ENCODE results near the gene RFX2.

Gene RFX2

DNA sequence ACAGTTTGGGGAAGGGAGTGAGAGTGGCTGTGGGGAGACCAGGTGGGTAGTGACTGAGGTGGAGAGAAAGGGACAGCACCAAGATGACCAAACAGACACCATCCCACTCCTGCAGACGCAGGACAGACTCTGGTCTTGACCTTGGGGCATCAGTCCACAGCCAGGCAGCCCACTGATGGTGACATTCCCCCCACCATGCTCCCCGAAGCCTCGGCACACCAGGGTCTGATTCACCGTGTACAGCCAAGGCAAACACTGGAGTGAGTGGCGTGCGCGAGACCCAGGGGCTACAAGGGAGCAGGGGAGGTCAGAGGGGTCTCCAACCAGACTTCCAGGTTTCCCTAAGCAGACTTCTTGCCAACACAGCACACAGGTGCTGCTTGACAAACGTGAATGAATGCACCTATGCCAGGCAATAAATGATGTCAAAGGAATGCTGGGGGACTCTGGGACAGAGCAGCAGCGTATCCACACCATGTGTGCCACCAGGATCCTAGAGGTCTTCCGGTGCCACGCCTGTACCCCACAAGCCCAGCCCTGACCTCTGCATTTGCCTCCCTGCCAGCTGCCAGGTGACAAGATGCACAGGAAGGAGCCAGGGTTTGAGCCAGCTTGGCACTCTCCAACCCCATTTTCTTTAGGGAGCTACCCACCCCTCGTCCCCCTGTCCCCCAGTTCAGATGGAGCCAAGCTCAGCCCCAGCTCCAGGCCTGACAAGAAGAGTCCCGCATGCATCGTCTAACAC lies 150.9 kb downstream of the RFX2 start:
- H3K79me2 ChIP-seq (ENCODE audit: insufficient read depth, low read length), result peaks cover 99% of the 10 kb centered on the region
- TF ChIP-seq CTCF (conservative IDR thresholded peaks at IDR 0.05; ENCODE audit: low read length) (no peak), EZH2phosphoT487 (IDR thresholded peaks at IDR 0.05; ENCODE audit: borderline replicate concordance) (no peak)
- no peaks in the 10 kb centered on the region for H3K36me3 ChIP-seq (ENCODE audit: insufficient read depth, low read length)
- H3K4me3 ChIP-seq (ENCODE audit: low read length, poor library complexity, severe bottlenecking), result no peak overlapping the region
- H4K20me1 ChIP-seq (ENCODE audit: insufficient read depth, low read length, poor library complexity, severe bottlenecking), result peaks cover 89% of the 10 kb centered on the region
- H3K27me3 ChIP-seq (ENCODE audit: insufficient read depth, low read length, poor library complexity, severe bottlenecking), result no peaks in the 10 kb centered on the region
- H2AFZ ChIP-seq (ENCODE audit: low read length), result no peak overlapping the region
- no peaks in the 10 kb centered on the region for H3F3A ChIP-seq (ENCODE audit: low read depth)
- no peaks in the 10 kb centered on the region for H3K9me2 ChIP-seq (replicated peaks; ENCODE audit: low read depth, low read length)
- H3K9me3 ChIP-seq (ENCODE audit: insufficient read depth, low read depth, low read length), result no peaks in the 10 kb centered on the region
- H3K4me2 ChIP-seq (ENCODE audit: low read depth, low read length, poor library complexity, severe bottlenecking), result no peak overlapping the region
- peaks cover 14% of the 10 kb centered on the region for H3K4me1 ChIP-seq (ENCODE audit: insufficient read depth, low read length, poor library complexity, severe bottlenecking)
- no peak overlapping the region for H3K9ac ChIP-seq (ENCODE audit: low read depth, low read length, poor library complexity, severe bottlenecking)

GRCh38 chr19:5958851-5959122 lies 151.5 kb downstream of the RFX2 start:
- Histone ChIP-seq H3K79me2 (ENCODE audit: insufficient read depth, low read length) (peaks cover 99% of the 10 kb centered on the region), H2AFZ (ENCODE audit: low read length) (no peak overlapping the region), H3K4me1 (ENCODE audit: insufficient read depth, low read length, poor library complexity, severe bottlenecking) (peaks cover 21% of the 10 kb centered on the region), H3K9me2 (replicated peaks; ENCODE audit: low read depth, low read length) (no peaks in the 10 kb centered on the region), H3K4me3 (ENCODE audit: low read length, poor library complexity, severe bottlenecking) (no peak overlapping the region), H3K9ac (ENCODE audit: low read depth, low read length, poor library complexity, severe bottlenecking) (no peak overlapping the region), H3K27me3 (ENCODE audit: insufficient read depth, low read length, poor library complexity, severe bottlenecking) (no peaks in the 10 kb centered on the region), H4K20me1 (ENCODE audit: insufficient read depth, low read length, poor library complexity, severe bottlenecking) (peaks cover 89% of the 10 kb centered on the region), H3K9me3 (ENCODE audit: insufficient read depth, low read depth, low read length) (no peaks in the 10 kb centered on the region), H3K36me3 (ENCODE audit: insufficient read depth, low read length) (no peaks in the 10 kb centered on the region), H3K4me2 (ENCODE audit: low read depth, low read length, poor library complexity, severe bottlenecking) (no peak overlapping the region), H3F3A (ENCODE audit: low read depth) (no peaks in the 10 kb centered on the region)
- TF ChIP-seq CTCF (conservative IDR thresholded peaks at IDR 0.05; ENCODE audit: low read length), result no peak

DNA sequence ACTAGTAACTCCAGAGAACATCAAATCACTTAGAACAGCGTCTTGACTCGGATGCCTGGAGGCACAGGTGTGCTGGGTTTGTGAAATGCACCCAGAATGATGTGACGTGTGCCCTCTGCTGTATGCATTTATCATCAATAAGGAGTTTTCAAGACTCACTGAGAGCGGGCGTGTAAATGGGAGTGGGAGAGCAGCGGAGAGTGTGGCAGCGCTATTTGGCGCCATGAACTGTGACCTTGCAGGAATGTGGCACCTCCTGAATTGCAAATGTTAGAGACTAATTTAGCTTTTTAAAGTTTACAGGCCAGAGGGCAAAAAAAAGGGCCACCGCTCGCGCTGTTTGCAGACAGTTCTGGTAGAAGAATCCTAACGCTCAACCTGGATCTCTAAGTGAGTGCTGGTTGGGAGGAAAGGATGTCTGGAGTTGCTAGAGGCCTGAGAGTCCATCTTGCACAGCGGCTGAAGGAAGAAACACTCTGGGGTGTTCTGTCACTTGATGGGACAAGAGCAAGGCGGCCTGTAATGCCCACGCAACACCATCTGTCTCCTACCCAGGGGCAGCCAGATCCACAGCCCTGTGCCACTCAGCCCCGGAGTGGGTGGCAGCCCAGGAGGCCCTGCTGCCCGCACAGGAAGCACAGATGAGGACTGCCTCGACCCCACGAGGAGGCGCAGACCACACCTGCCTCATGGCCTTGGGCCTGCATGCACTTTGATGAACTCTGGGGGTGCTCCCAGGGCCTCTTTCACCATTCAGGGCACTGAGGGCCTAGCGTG lies 152.0 kb downstream of the RFX2 start:
- no peak overlapping the region for H3K9ac ChIP-seq (ENCODE audit: low read depth, low read length, poor library complexity, severe bottlenecking)
- no peak overlapping the region for H3K4me2 ChIP-seq (ENCODE audit: low read depth, low read length, poor library complexity, severe bottlenecking)
- TF ChIP-seq CTCF (conservative IDR thresholded peaks at IDR 0.05; ENCODE audit: low read length) (no peak), EZH2phosphoT487 (IDR thresholded peaks at IDR 0.05; ENCODE audit: borderline replicate concordance) (no peak)
- no peak overlapping the region for H2AFZ ChIP-seq (ENCODE audit: low read length)
- H3K9me3 ChIP-seq (ENCODE audit: insufficient read depth, low read depth, low read length), result no peaks in the 10 kb centered on the region
- H3K36me3 ChIP-seq (ENCODE audit: insufficient read depth, low read length), result no peaks in the 10 kb centered on the region
- peaks cover 99% of the 10 kb centered on the region for H3K79me2 ChIP-seq (ENCODE audit: insufficient read depth, low read length)
- H3K9me2 ChIP-seq (replicated peaks; ENCODE audit: low read depth, low read length), result no peaks in the 10 kb centered on the region
- H3K27me3 ChIP-seq (ENCODE audit: insufficient read depth, low read length, poor library complexity, severe bottlenecking), result no peaks in the 10 kb centered on the region
- H4K20me1 ChIP-seq (ENCODE audit: insufficient read depth, low read length, poor library complexity, severe bottlenecking), result peaks cover 89% of the 10 kb centered on the region
- H3K4me1 ChIP-seq (ENCODE audit: insufficient read depth, low read length, poor library complexity, severe bottlenecking), result peaks cover 26% of the 10 kb centered on the region
- H3F3A ChIP-seq (ENCODE audit: low read depth), result no peaks in the 10 kb centered on the region
- no peak overlapping the region for H3K4me3 ChIP-seq (ENCODE audit: low read length, poor library complexity, severe bottlenecking)

Data from Loucy (cell line).